OCI-LY1 (cell line): ENCODE measurements around the gene PRR15L.

Source experiments
- H2AFZ ChIP-seq: fragments of 200-600 bp; sonication (generic), shearing (Covaris generic); 2 replicates; pipeline ENCODE4 v1.6.0; 2014; ENCODE audit warnings: antibody characterized with exemption, mild to moderate bottlenecking, low read length
- H3F3A ChIP-seq: fragments of 200-600 bp; sonication (generic), shearing (Covaris generic); 2 replicates; pipeline ENCODE4 v1.6.0; 2014; ENCODE audit warnings: mild to moderate bottlenecking, antibody characterized with exemption, low read length, moderate library complexity; ENCODE audit not compliant: insufficient read depth
- H3K27ac ChIP-seq: fragments of 200-600 bp; sonication (generic); 2 replicates; pipeline ENCODE4 v1.5.1; 2014; ENCODE audit warnings: low read length, mixed run types, mild to moderate bottlenecking, low read depth; ENCODE audit not compliant: poor library complexity, severe bottlenecking
- H3K27me3 ChIP-seq: fragments of 200-600 bp; sonication (generic); 2 replicates; pipeline ENCODE4 v1.6.0; 2014; ENCODE audit warnings: antibody characterized with exemption, mild to moderate bottlenecking, low read length, moderate library complexity; ENCODE audit not compliant: insufficient read depth
- H3K36me3 ChIP-seq: fragments of 200-600 bp; sonication (generic); 2 replicates; pipeline ENCODE4 v1.6.1; 2014; ENCODE audit warnings: mild to moderate bottlenecking, antibody characterized with exemption, low read length, moderate library complexity, mixed read lengths; ENCODE audit not compliant: insufficient read depth
- H3K4me1 ChIP-seq: fragments of 200-600 bp; sonication (generic); 2 replicates; pipeline ENCODE4 v1.5.1; 2014; ENCODE audit warnings: mild to moderate bottlenecking, low read length, moderate library complexity; ENCODE audit not compliant: insufficient read depth, severe bottlenecking
- H3K4me2 ChIP-seq: fragments of 200-600 bp; sonication (generic), shearing (Covaris generic); 2 replicates; pipeline ENCODE4 v1.6.1; 2014; ENCODE audit warnings: low read length
- H3K4me3 ChIP-seq: fragments of 200-600 bp; sonication (generic); 2 replicates; pipeline ENCODE4 v1.5.1; 2014; ENCODE audit warnings: low read length, low read depth, mild to moderate bottlenecking, mixed read lengths; ENCODE audit not compliant: poor library complexity, severe bottlenecking
- H3K79me2 ChIP-seq: fragments of 200-600 bp; shearing (Covaris generic); 2 replicates; pipeline ENCODE4 v1.6.1; 2016; ENCODE audit warnings: mixed run types, low read length, mixed read lengths; ENCODE audit not compliant: insufficient read depth
- H3K9ac ChIP-seq: fragments of 200-600 bp; sonication (generic), shearing (Covaris generic); 2 replicates; pipeline ENCODE4 v1.6.1; 2014; ENCODE audit warnings: mild to moderate bottlenecking, low read length, mixed read lengths
- H3K9me2 ChIP-seq: fragments of 200-600 bp; sonication (generic), shearing (Covaris generic); 2 replicates; pipeline ENCODE4 v1.6.1; 2014; ENCODE audit warnings: low read depth, mild to moderate bottlenecking, low read length, mixed read lengths
- H3K9me3 ChIP-seq: fragments of 200-600 bp; shearing (Covaris generic); 2 replicates; pipeline ENCODE4 v1.6.1; 2014; ENCODE audit warnings: low read length, mixed read lengths
- H4K20me1 ChIP-seq: fragments of 200-600 bp; sonication (generic), shearing (Covaris generic); 2 replicates; pipeline ENCODE4 v1.6.0; 2016; ENCODE audit warnings: mild to moderate bottlenecking, low read length; ENCODE audit not compliant: insufficient read depth
- CTCF ChIP-seq: fragments of 200-600 bp; sonication (generic), shearing (Covaris generic); IDR thresholded peaks from 2 replicates; pipeline ENCODE4 v1.5.1; 2017; ENCODE audit warnings: mild to moderate bottlenecking, antibody characterized with exemption, low read length, moderate library complexity, mixed read lengths
- EZH2 ChIP-seq: fragments of 200-600 bp; sonication (generic), shearing (Covaris generic); IDR thresholded peaks from 2 replicates; pipeline ENCODE4 v1.8.0; 2017; ENCODE audit warnings: borderline replicate concordance, mixed run types, mild to moderate bottlenecking, antibody characterized with exemption, low read length, moderate library complexity, mixed read lengths

PRR15L gene

GRCh38 chr17:47992216-47992615 is 34.5 kb upstream of the PRR15L start:
- H3F3A ChIP-seq, result no peaks in the 10 kb centered on the region
- TF ChIP-seq EZH2 (no peak), CTCF (no peak)
- H3K79me2 ChIP-seq, result no peaks in the 10 kb centered on the region
- H3K4me3 ChIP-seq, result no peak overlapping the region
- no peak overlapping the region for H3K4me2 ChIP-seq
- H3K36me3 ChIP-seq, result no peaks in the 10 kb centered on the region
- H3K9ac ChIP-seq, result no peak overlapping the region
- no peaks in the 10 kb centered on the region for H4K20me1 ChIP-seq
- H3K4me1 ChIP-seq, result no peaks in the 10 kb centered on the region
- no peaks in the 10 kb centered on the region for H3K9me3 ChIP-seq
- H3K9me2 ChIP-seq, result no peaks in the 10 kb centered on the region
- H3K27me3 ChIP-seq, result no peaks in the 10 kb centered on the region; the same call in 1 of the 2 replicates
- no peak overlapping the region for H2AFZ ChIP-seq
- no peak overlapping the region for H3K27ac ChIP-seq

- H3F3A ChIP-seq, result no peaks in the 10 kb centered on the region
- no peak overlapping the region for H3K9ac ChIP-seq
- H3K4me2 ChIP-seq, result no peak overlapping the region
- TF ChIP-seq EZH2 (no peak), CTCF (no peak)
- H3K36me3 ChIP-seq, result no peaks in the 10 kb centered on the region
- H2AFZ ChIP-seq, result no peak overlapping the region
- no peak overlapping the region for H3K4me3 ChIP-seq
- H3K9me2 ChIP-seq, result no peaks in the 10 kb centered on the region
- H3K27ac ChIP-seq, result no peak overlapping the region
- H4K20me1 ChIP-seq, result no peaks in the 10 kb centered on the region
- H3K27me3 ChIP-seq, result no peaks in the 10 kb centered on the region; the same call in 1 of the 2 replicates
- H3K4me1 ChIP-seq, result no peaks in the 10 kb centered on the region
- no peaks in the 10 kb centered on the region for H3K9me3 ChIP-seq
- H3K79me2 ChIP-seq, result no peaks in the 10 kb centered on the region
Observed at GRCh38 chr17:47990962-47991731, 33.5 kb upstream of the PRR15L start.

- H4K20me1 ChIP-seq, result no peaks in the 10 kb centered on the region
- H3K79me2 ChIP-seq, result no peaks in the 10 kb centered on the region
- H3F3A ChIP-seq, result no peaks in the 10 kb centered on the region
- no peak overlapping the region for H3K4me2 ChIP-seq
- H3K36me3 ChIP-seq, result peaks cover 2% of the 10 kb centered on the region; the same call in 1 of the 2 replicates
- H3K27me3 ChIP-seq, result no peaks in the 10 kb centered on the region
- TF ChIP-seq EZH2, result no peak
- no peak for TF ChIP-seq CTCF
- no peak overlapping the region for H2AFZ ChIP-seq
- H3K27ac ChIP-seq, result no peak overlapping the region
- no peaks in the 10 kb centered on the region for H3K9me2 ChIP-seq
- no peaks in the 10 kb centered on the region for H3K4me1 ChIP-seq
- no peak overlapping the region for H3K9ac ChIP-seq
- H3K4me3 ChIP-seq, result no peak overlapping the region
- H3K9me3 ChIP-seq, result no peaks in the 10 kb centered on the region
Observed at GRCh38 chr17:47989700-47990099, 32.0 kb upstream of the PRR15L start.
